HG02943 (cell line): ENCODE data around the gene RIPOR3.
"Not testable (repeated sequence)": the region's sequence is repeated elsewhere in the genome, so short reads cannot be mapped to it uniquely, and the experiment has no call there.

ENCODE experiments used
- ATAC-seq: cut with Tn5 transposase; IDR thresholded peaks from one replicate; pipeline ENCODE4 v1.9.1; 2021; ENCODE audit warnings: mild to moderate bottlenecking, low read depth, moderate library complexity; ENCODE audit not compliant: unreplicated experiment

Gene RIPOR3

DNA sequence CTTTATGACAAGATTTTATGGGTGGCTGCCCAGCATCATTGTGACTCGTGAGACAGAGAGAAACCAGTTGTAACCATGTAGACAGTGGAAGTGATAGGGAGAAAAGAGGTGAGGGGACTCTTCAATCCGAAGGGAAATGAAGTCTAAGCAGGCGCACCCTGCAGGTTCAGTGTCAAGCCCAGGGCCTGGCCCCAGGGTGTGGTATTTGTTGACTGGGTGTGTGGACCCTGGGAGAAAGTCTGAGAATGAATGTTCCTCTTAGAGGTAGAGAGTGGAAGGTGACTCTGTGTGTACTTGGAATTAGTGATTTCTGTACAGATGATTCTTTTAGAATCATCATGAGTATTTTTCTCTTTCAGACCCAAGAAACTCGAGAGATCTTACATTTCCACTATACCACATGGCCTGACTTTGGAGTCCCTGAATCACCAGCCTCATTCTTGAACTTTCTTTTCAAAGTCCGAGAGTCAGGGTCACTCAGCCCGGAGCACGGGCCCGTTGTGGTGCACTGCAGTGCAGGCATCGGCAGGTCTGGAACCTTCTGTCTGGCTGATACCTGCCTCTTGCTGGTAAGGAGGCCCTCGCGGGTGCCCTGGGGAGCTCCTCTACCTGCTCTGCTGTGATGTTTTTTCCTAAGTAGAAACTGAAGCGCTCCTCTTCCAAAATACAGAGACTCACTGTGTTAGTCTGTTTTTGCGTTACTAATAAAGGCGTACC lies 113.1 kb downstream of the RIPOR3 start:
- ATAC-seq, result no peak

DNA sequence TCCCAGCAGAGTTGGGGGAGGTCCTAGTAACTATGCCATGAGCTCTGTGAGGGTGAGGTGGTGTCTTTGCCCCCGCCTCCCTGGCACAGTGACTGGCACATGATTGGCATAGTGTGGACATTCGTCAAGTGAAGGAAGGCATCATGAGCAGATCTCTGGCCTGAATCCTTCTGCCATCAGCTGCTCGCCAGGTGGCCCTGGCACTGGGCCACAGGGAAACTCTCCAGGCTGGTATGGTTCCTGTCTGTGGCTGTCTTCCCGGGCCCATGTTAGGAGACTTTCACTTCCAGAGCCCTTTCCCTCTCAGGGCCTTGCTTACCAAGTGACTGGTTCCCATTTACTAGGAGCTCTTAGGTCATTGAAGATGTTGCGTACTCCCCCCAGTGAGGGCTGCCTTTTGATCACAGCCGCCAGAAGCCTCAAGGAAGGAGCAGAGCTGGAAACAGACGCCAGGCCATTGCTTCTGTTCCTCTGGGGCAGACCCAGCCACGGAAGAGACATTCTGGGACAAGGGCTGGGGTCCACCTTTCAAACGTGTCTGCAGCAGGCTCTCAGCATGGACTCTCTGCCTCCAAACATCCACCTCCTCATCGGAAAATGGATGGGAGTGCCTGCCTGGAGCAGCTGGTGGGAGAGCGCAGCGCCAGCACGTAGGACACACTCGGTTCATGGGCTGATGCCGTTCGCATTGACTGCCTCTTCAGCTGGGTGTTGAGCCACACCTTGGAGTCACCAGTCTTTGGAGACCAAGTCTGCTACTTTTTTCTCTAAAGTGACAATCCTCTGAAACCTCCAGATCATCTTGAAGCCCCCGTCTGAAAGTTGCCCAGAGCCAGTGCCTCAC lies 113.9 kb downstream of the RIPOR3 start:
- no peak for ATAC-seq

GRCh38 chr20:50575865-50576720 lies 115.2 kb downstream of the RIPOR3 start:
- ATAC-seq, result no peak

- ATAC-seq, result no peak
Observed at GRCh38 chr20:50574586-50574985, 116.8 kb downstream of the RIPOR3 start.

DNA sequence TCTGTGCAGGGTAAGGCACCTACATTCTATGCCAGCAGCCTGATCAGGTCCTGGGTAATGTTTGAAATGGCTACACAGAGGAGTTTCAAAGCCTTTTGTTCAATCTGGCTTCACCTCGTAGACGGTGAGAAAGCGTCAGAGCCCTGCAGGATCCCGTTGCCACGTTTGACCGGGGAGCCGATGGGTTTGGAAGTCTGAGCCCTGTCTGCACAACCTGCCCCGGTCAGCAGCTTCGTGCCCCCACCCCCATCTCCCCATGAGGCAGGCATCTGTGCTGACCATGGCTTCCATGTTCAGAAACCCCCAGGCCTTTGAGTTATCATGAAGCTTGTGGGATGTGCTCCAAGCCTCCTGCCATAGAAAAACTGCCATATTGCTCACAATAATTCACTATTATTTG lies 117.2 kb downstream of the RIPOR3 start:
- no peak for ATAC-seq

GRCh38 chr20:50572938-50573777 lies 118.2 kb downstream of the RIPOR3 start:
- ATAC-seq, result no peak

DNA sequence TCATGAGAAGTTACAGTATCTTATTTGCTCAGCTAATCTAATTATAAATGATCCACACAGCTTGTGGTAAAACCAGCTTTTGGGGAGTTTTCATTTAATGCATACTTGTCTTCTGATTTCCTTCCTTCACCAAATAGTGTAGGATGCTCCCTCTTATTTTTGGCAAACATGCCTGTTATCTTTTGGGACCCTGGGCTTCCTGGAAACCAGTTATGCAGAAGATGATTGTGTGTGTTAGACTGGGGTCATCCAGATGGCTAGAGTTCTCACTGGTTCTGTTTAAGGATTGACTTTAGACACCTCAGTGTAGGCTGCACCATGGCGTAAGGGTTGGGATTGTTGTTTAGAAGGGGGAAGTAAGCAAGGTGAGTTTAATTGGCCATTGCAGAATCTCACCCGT lies 119.9 kb downstream of the RIPOR3 start:
- no peak for ATAC-seq

DNA sequence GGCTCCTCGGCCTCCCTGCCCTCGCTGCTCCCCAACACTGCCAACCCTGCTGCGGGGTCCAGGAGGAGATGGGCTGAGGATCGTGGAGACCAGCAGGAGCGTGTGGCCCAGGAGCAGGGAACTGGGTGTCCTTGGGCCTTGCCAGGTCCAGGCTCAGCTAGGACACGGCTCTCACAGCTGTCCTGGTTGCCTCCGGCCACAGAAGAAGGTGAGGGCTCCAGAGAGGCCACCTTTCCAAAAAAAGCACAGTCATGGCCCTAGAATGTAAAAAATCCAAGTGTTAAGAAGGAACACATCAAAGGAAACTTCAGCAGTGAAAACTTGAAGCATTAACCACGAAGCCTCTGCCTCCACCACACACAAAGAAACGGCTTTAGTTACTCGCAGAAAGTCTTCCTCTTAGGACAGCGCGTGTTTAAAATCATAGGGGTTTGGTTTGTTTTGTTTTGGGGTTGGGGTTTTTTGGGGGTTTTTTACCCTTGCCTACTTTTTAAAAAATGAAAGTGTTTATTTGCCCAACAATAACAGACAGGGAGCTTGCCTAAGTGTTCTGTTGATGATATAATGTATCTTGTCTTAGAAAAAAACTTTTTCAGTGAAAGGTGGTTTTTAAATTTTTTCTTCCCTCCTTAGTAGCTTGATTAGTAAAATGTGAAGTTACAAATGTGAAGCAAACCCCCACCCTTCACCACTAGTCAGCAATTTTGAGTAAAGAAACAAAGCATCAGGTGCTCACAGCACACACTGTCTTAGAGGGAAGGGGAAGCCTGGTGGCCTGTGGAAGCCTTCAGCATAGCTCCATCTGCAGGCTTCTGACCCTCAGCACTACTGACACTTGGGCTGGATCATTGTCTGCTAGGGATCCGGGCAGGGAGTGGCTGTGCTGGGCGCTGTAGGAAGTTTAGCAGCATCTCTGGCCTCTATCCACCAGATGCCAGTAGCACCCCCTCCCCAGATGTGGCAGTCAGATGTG lies 121.2 kb downstream of the RIPOR3 start:
- ATAC-seq, result no peak

GRCh38 chr20:50569487-50569863 lies 121.9 kb downstream of the RIPOR3 start:
- not testable (repeated sequence) for ATAC-seq

DNA sequence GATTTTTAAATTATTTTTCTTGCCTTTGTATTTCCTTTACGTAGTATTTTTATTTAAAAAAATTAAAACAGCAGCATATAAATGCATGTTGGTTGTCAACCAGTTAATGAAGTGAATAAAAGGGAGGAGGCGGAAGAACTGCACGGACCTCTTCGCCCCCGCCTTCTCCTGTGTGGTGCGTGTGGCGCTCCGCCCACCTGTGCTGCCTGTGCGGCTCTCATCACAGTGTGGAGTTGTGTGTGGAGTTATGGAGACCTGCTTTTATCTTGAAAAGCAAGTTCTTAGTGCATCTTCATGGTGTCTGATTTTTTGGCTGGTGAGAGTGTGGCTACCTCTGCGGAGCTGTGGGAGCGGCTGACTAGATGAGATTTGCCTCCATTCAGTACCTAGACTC lies 122.8 kb downstream of the RIPOR3 start:
- ATAC-seq, result no peak

DNA sequence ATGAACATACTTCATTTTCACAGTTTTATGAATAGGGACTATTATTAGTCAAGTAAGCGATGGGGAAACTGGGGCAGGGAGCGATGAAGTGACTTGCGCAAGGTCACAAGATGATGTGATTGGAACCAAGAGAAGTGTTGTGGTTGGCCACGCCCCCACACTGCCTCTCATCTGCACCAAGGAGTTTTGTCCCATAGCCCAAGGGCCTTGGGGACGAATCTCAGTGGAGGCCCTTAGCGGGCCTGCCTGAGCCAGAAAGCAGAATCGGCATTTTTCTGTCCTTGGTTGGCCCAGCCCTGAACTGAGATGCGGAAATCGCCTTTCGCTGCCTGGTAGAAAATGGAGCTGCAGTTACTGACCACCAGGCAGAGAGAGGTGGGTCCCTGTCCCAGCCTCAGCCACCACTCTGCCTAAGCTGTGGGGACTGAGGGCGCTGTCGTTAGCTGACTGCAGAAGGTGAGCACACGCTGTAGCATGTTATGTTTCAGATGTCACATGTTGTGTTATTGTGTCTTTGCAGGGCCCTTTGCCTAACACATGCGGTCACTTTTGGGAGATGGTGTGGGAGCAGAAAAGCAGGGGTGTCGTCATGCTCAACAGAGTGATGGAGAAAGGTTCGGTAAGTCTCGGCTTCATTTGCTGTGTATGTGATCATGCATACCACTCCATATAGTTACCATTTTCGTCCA lies 123.3 kb downstream of the RIPOR3 start:
- no peak for ATAC-seq

- no peak for ATAC-seq
Observed at GRCh38 chr20:50565871-50566270, 125.5 kb downstream of the RIPOR3 start.

DNA sequence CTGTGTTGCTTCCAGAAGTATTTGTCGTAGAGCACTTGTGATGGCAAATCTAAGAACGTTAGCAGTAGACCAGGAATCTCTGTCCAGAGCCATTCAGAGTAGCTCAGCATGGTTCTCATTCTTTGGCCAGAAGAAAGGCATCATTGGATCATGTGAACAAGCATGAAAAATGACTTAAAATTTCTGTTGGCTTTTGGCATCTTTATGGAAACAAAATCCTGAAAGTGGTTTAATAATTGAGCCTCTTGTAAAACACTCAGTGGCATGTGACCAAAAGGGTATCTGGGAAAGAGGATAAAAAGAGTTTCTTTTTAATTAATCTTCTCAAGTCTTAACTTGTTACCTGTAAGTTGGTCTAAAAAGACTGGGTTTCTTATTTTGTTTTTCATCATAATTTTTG lies 126.0 kb downstream of the RIPOR3 start:
- ATAC-seq, result no peak

DNA sequence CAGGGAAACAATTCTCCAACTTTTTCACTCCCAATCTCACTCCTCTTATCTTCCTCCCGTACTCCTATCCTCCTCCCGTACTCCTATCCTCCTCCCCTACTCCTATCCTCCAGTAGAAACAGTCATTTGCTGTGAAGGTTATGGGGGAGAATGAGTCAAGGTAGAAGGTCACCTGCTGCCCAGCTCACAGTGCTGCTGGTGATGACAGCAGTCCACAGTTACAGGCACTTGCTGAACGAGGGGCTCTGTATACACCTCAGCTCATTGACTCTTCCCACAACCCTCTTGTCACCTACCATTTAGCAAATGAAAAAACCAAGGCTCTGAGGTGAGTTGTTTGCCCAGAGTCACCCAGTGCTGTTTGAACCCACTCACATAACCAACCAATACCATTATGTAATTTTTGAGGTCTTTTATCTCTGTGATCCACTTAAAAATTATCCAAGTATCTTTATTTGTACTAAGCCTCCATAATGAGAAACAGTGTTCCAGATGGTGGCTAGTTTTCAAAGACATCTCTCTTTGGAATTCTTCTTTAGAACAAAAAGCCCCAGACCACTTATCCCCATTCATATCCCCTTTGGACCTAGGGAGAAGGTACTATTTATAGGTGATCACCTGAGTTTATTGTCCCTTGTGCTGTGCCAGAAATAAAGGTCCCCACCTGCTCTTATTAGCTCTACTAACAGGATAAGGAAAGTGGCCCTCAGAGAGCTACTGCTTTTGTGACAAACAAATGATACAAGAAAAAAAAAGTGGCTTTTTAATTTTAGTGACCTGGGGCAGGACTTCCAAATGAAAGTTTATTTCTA lies 128.0 kb downstream of the RIPOR3 start:
- no peak for ATAC-seq

DNA sequence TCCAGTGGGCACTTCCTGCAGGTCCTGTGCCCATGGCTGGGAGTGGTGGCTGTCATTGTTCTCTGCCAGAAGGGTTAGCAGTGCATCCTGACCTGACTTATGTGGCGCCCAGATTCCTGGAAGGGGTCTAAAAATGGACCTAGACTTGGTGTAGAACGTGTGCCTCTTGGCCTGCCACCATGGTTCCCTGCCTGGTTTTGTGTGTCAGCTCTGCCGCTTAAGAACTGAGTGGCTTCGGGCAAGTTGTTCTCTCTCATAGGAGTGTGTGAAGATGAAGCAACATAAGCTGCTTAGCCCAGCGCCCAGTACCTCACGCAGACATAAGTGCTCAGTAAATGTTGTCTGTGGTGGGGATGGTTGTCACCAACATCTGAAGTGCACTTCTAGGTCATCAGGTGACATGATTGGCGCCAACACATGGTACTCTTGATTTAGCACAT lies 129.1 kb downstream of the RIPOR3 start:
- ATAC-seq, result no peak

- ATAC-seq, result no peak
Observed at GRCh38 chr20:50561379-50562078, 129.8 kb downstream of the RIPOR3 start.

- ATAC-seq, result no peak
Observed at GRCh38 chr20:50560867-50561266, 130.5 kb downstream of the RIPOR3 start.
